GM19455 (cell line): ENCODE results near the gene ARFGEF3.

ENCODE experiments used
- ATAC-seq: cut with Tn5 transposase; IDR thresholded peaks from one replicate; pipeline ENCODE4 v1.9.1; 2021; ENCODE audit not compliant: unreplicated experiment

The ARFGEF3 gene

DNA sequence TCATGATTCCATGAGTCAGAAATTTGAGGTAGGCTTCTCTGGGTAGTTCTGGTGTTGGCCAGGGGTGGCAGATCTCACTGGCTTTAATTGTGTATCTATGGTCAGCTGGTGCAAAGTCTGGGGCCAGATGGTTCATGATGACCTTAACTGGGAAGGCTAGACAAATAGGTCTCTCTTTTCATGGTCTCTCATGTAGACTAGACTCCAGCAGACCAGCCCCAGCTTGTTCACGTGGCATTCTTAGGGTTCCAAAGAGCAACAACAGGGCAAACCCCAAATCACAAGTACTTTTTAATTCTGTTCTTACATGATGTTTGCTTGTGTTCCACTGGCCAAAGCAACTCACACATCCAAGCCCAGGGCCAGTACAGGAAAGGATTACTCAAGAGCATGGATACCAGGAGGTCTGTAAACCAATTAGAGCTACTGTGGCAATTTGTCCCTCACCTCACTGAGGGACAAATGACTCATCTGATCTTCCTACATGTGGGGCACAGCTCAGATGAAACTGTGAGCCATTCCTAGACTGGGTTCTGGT is 136.1 kb downstream of the ARFGEF3 start:
- no peak for ATAC-seq

DNA sequence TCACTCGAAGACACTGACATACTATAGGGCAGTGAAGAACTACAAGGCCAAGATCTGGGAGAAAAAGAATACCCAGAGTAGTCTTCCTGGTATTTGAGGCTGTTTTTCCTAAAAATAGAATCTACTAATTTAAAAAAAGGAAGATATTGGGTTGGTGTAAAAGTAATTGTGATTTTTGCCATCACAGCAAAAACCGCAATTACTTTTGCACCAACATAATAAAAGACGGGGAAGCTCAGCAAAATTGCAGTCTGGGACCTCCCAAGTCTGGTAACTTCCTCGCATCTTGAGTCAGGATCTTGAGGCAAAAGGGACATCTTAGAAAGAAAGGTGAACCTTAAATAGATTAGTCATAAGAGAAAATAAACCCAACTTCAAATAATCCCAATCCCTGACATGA is 138.7 kb downstream of the ARFGEF3 start:
- no peak for ATAC-seq

DNA sequence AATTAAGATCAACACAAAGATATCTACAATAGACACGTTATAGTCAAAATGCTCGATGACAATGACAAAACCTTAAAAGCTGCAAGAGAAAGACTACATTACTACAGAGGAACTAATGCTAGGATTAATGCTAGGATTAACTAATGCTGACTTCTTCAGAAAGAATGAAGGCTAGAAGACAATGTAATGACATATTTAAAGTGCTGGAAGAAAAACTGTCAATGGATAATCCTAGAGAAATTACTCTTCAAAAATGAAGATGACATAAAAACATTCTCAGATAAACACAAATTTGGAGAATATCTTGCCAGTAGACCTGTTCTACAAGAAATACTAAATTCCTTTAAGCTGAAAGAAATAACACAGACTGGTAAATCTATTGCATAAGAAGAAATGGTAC is 140.8 kb downstream of the ARFGEF3 start:
- ATAC-seq, result no peak

DNA sequence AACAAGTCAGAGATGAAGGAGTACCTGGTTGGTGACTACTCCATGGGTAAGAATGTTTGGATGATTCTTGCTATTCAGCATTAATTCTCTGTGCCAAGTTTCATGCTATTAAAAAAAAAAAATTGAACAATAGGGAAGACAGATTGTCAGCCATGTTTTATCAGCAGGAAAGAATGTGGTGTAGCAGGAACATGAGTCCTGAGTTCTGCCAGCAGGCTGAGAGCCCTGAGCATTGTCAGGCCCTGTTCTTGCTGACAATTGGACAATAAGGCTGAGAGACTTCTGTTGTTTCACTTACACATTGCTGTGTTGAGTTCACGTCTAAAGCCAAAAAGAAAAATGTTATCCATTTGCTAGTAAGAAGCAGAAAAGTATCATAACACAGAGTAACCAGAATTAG is 145.6 kb downstream of the ARFGEF3 start:
- ATAC-seq, result no peak

DNA sequence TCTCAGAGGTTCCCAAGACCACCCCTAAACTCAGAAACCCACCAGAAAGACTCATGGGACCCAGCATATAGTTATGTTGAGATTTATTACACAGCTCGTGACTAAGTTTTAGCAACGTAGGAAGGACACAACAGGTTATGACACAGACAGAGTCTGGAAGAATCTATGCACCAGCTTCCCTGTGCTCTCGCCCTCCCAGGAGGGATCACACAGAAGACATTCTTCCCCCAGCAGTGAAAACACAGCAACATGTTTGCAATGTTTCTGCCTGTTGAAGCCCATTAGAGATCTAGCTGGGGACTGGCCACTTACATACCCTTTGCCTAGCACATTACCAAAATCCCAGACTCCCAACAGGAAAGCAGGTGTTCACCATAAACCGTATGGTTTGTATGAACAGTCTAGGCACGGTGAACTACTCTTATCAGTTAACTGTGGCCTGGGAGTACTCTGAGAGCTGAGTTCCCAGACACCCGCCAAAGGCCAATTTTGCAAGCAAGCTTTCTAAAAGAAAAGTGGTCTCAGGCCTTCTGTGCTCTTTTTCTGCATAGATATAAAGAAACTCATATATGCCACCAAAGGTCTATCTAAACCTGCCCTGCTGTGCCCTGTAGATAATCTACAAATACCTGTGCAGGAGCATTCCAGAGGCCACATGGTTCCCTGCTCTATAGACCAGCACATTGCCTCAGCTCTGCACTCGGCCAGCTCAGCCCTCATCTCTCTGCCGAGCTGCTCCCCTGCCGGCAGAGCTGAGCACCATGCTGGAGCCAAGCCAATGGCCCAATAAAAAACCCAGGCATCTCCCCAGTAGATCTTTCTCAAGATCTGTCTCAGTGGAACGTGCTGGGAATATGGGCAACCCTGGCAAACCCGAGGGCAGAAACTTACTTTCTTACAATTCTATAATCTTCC is 146.3 kb downstream of the ARFGEF3 start:
- ATAC-seq, result no peak

DNA sequence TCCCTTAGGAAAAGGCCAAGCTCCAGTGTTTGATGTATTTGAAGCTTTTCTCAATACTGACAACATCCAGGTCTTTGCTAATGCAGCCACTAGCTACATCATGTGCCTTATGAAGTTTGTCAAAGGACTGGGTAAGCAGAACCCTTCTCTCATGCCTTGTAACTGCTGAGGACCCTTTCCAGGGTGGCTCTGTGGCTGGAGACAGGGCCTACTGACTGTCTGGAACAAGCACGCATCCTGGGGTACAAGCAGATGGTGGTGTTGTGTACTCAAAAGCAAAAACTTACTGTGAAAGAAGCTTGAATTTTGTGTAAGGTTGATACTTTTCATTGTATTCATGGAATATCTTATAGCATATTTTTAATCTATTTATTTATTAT is 147.0 kb downstream of the ARFGEF3 start:
- ATAC-seq, result no peak

DNA sequence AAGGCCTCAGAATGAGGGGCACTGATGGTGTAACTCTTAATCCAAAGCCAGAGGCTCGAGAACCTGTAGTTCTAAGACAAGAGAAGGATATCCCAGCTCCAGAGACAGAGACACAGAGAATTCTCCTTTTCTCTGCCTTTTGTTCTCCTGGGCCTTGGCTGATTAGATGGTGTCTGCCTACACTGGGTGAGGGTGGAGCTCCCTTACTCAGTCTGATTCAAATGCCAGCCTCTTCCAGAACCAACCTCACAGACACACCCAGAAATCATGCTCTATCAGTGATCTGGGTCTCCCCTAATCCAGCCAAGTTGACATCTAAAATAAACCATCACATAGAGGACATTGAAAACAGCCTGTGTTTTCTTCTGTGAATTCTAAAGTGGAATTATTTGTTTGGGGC is 148.0 kb downstream of the ARFGEF3 start:
- ATAC-seq, result no peak

DNA sequence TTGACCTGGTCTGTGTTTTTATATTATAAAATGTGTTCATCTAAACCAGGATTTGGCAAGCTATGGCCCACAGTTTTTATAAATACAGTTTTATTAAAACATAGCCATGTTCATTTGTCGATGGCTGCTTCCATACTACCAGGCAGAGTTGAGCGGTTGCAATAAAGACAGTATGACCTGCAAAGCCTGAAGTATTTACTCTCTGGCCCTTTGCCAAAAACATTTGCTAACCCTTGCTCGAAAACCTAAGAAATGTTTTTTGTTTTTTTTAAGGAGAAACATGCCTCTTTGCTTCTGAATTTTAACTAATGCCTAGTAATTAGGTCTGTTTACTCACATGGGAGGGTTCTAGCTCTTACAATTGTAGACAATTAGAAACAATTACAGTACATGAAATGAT is 148.6 kb downstream of the ARFGEF3 start:
- ATAC-seq, result no peak

DNA sequence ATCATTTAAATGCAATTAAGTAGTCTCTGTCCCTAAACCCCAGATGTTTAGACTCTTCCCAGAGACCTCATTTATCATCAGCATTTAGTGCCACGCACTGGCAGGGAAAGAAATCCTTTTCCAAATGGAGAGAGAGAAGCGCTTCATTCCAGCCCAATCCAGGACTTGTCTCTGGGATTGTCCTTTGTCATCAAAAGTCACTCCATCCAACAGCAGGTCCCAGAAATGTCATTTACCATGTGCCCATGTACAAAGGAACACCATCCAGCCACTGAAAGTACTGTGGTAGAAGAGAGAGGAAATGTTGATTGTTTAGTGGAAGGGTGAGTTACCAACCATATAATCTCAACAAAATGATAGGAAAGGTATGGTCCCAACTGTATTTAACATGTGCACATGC is 149.1 kb downstream of the ARFGEF3 start:
- ATAC-seq, result no peak

DNA sequence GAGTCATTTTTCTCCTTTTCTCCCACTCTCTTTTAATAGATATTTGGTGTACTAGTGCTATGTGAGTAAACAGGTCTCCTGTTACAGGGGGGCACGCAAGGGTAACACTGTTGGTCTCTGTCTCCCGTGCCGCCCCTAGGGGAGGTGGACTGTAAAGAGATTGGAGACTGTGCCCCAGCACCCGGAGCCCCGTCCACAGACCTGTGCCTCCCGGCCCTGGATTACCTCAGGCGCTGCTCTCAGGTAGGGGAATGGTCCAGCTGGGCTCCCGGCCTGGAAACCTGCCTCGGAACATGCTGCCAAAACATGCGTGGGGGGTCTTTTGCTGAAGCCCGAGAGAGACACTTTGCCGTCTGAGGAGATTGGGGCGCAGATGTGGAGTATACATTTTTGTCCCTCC is 149.5 kb downstream of the ARFGEF3 start:
- no peak for ATAC-seq

DNA sequence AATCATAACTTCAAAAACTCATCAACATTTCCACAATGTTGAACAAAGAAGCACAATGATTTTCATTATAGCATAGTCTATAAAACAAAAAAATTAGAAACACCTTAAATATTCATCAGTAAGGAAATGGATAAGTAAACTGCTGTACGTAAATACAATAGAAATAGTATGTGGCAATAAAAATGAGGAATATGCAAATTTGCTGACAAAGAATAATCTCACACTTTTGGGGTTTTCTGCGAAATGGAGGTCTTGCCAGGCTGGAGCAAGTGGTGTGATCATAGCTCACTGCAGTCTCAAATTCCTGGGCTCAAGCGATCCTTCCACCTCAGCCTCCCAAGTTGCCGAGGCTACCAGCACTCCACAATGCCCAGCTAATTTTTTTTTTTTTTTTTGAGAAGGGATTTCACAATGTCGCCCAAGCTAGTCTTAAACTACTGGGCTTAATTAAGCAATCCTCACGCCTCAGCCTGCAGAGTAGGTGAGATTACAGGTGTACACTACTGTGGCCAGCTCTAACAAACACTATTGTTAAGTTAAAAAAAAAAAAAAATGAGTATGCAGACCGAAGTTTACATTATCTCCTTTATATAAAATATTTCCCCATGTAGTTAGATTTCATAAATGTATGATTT is 157.1 kb downstream of the ARFGEF3 start:
- ATAC-seq, result no peak

DNA sequence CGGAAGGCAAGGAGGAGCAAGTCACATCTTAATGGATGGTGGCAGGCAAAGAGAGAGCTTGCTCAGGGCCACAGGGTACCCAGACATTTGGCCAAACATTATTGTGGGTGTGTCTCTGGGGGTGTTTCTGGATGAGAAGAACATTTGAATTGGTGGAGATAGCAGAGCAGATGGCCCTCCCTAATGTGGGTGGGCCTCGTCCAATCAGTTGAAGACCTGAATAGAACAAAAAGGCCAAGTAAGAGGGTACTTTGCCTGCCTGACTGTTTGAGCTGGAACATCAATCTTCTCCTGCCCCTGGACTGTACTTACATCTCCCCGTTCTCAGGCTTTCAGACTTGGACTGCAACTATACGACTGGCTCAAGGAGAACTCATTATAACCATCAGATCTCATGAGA is 160.2 kb downstream of the ARFGEF3 start:
- ATAC-seq, result no peak

DNA sequence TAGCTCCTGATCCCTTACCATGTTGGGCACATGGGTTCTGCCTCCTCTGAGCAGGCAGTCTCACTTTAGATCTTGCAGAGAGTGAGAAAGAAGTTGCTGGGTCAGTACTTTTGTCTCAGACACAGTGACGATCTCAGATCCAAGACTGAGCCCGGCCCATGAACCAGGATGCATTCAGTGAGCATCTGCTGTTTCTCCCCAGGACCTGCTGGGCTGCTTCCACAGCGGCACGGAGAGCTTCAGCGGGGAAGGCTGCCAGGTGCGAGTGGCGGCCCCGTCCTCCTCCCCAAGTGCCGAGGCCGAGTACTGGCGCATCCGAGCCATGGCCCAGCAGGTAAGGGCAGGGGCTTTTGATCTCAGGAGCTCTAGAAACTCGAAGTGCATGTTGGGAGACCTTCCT is 162.1 kb downstream of the ARFGEF3 start:
- ATAC-seq, result no peak

DNA sequence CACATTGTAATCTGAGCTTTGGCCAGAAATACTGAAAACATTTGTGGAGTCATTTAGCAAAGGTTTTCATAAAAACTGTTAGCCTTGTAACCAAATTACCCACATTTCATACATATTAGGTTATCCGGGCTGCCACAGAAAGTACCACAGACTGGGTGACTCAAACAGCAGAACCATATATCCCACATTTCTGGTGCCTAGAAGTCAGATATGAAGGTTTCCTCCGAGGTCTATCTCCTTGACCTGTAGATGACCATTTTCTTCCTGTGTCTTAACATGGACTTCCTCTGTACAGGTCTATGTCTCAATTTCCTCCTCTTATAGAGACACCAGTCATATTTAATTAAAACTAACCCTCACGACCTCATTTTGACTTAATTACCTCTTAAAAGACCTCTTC is 166.5 kb downstream of the ARFGEF3 start:
- ATAC-seq, result no peak

DNA sequence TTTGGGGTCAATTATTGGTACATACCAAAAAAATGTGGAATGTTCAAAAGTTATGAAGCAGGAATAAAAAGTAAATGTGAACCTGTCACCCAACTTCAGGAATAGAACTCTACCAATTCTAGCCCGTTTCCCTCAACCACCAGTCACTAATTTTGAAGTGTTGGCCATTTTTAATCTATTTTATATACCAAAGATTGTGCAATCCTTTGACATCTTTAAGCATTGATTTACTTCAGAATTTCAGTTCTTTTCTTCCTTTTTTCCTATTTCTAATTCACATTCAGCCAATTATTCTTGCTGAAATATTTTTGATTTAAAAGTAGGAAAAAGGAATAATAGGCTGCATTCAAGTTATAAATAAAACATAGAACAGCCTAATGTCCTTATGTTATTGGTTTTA is 169.0 kb downstream of the ARFGEF3 start:
- no peak for ATAC-seq

DNA sequence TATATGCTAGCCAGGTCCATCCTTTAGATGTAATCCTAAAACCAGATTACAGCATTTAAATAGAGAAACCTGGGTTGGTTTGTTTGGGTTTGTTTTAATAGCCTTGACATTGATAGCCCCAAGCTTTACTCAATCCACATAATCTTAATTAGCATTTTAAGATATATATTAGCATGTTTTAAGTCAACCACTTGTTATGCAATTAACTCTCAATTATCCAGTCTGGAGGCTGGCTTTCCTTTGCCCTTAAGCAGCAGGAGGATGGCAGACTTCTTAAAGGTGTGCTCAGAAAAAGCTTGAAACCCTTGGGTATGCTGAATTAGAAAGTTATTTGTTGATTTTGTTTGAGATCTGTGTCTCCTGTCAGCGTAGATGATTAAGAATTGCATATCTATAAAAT is 169.7 kb downstream of the ARFGEF3 start:
- ATAC-seq, result no peak

DNA sequence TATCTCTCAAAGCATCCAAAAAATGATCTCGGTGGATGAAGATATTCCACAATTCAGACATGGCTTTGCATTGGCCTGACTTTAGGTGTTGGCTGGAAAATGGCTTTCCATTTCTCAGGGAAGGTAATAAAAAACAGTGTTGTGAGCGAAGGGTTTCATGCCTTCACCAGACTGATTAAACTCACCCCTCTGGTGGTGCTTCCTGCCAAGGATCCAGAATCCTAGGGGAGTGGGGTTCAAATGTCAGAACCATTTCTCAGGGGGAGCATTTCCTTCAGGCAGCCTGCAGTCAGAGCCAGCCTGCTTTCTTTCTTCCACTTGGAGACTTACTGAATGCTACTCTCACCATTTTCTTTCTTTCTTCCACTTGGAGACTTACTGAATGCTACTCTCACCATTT is 170.2 kb downstream of the ARFGEF3 start:
- ATAC-seq, result no peak

DNA sequence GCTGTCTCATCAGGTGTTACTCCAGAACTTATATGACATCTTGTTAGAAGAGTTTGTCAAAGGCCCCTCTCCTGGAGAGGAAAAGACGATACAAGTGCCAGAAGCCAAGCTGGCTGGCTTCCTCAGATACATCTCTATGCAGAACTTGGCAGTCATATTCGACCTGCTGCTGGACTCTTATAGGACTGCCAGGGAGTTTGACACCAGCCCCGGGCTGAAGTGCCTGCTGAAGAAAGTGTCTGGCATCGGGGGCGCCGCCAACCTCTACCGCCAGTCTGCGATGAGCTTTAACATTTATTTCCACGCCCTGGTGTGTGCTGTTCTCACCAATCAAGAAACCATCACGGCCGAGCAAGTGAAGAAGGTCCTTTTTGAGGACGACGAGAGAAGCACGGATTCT is 172.3 kb downstream of the ARFGEF3 start:
- ATAC-seq, result no peak

DNA sequence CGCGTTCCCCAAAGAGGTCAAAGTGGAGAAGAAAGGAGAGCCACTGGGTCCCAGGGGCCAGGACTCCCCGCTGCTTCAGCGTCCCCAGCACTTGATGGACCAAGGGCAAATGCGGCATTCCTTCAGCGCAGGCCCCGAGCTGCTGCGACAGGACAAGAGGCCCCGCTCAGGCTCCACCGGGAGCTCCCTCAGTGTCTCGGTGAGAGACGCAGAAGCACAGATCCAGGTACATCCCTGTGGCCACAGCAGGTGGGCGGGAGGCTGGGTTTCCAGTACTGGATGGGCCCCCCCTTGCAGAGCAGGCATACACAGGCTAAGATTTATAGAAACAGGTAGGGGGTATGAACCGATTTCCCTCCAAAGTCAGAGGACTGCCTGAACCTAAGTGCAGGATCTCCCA is 173.2 kb downstream of the ARFGEF3 start:
- no peak for ATAC-seq

DNA sequence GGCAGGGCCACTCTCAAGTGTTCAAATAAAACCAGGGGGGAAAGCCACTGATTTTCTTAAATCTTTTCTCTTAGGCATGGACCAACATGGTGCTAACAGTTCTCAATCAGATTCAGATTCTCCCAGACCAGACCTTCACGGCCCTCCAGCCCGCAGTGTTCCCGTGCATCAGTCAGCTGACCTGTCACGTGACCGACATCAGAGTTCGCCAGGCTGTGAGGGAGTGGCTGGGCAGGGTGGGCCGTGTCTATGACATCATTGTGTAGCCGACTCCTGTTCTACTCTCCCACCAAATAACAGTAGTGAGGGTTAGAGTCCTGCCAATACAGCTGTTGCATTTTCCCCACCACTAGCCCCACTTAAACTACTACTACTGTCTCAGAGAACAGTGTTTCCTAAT is 174.5 kb downstream of the ARFGEF3 start:
- no peak for ATAC-seq

DNA sequence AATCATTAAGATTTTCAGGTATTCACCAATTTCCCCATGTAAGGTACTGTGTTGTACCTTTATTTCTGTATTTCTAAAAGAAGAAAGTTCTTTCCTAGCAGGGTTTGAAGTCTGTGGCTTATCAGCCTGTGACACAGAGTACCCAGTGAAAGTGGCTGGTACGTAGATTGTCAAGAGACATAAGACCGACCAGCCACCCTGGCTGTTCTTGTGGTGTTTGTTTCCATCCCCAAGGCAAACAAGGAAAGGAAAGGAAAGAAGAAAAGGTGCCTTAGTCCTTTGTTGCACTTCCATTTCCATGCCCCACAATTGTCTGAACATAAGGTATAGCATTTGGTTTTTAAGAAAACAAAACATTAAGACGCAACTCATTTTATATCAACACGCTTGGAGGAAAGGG is 175.3 kb downstream of the ARFGEF3 start:
- ATAC-seq, result no peak

DNA sequence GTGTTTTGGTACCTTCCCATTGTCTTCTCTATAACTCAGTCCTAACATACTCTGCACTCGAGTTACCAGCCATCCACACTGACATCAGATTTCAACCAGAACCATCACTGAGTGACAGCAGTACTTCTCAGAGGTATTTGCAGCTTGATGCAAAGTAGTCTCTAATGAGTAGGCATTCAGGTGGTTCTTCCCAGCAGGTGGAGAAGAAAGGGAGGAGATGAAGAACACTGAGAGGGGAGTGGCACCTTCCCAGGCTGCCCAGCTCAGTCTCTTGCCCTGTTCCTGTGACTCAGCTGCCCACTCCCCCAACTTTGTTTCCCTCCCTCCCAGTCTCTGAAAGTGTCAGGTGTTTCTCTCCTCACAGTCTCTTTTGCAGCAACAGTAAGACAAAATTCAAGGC is 177.3 kb downstream of the ARFGEF3 start:
- no peak for ATAC-seq
